ENCODE measurements around the gene PCBP4. TPM values are rescaled to one million over a fixed set of nuclear protein-coding genes. Genes with fewer than 3 reads are reported as not detected.

Gene PCBP4
- total RNA-seq, 1 donor from 2014 or later, result 73.0 TPM

DNA sequence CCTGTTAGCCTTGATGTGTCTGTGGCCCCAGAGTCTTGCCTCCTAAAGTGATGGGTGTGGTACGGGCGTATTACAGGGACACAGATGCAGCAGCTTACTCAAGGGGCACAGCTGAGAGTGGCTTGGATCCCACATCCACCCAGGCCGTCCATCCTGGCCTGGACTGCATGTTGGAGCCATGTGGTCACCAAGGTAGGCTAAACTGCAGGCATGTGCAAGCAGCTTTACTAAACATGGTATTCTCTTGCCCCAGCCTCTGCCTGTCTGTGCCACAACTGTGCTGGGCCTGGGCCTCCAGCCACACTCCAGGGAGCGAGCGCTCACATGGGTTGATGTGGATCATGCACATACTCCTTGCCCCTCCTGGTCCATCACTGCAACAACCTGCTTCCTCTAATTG lies 18.1 kb downstream of the PCBP4 start:
- TF ChIP-seq, protein P1, sequence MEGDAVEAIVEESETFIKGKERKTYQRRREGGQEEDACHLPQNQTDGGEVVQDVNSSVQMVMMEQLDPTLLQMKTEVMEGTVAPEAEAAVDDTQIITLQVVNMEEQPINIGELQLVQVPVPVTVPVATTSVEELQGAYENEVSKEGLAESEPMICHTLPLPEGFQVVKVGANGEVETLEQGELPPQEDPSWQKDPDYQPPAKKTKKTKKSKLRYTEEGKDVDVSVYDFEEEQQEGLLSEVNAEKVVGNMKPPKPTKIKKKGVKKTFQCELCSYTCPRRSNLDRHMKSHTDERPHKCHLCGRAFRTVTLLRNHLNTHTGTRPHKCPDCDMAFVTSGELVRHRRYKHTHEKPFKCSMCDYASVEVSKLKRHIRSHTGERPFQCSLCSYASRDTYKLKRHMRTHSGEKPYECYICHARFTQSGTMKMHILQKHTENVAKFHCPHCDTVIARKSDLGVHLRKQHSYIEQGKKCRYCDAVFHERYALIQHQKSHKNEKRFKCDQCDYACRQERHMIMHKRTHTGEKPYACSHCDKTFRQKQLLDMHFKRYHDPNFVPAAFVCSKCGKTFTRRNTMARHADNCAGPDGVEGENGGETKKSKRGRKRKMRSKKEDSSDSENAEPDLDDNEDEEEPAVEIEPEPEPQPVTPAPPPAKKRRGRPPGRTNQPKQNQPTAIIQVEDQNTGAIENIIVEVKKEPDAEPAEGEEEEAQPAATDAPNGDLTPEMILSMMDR (IDR thresholded peaks at IDR 0.05; ENCODE audit: borderline replicate concordance), result no peak
- no peak overlapping the region for H3K4me3 ChIP-seq
- no peaks in the 10 kb centered on the region for H3K4me1 ChIP-seq
- H3K36me3 ChIP-seq, result peaks cover 36% of the 10 kb centered on the region
- H3K27me3 ChIP-seq (ENCODE audit: low read depth), result no peaks in the 10 kb centered on the region
- no peak overlapping the region for H3K27ac ChIP-seq (replicated peaks)
- no peak for DNase-seq
- no peaks in the 10 kb centered on the region for H3K9me3 ChIP-seq (replicated peaks)
- intact Hi-C loops (cut with micrococcal nuclease), result no loop called here

DNA sequence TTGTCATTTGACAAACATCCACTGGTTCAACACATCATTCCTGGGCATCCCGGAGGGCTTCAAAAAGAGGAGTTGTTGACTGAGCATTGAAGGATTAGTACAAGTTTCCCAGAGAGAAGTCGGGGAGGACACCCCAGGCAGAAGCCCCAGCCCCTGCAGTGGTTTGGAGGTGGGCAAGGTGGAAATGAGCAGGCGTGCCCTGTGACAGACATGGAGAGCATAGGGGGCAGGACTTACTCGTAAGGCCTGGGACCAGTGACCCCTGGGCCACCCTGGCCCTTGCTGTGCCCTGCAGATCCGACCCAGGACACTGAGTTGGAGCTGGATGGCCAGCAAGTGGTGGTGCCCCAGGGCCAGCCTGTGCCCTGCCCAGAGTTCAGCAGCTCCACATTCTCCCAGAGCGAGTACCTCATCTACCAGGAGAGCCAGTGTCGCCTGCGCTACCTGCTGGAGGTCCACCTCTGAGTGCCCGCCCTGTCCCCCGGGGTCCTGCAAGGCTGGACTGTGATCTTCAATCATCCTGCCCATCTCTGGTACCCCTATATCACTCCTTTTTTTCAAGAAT lies 19.2 kb downstream of the PCBP4 start:
- Histone ChIP-seq H3K4me3 (no peak overlapping the region), H3K27me3 (ENCODE audit: low read depth) (no peaks in the 10 kb centered on the region), H3K9me3 (replicated peaks) (no peaks in the 10 kb centered on the region), H3K4me1 (peaks cover 7% of the 10 kb centered on the region), H3K27ac (replicated peaks) (no peak overlapping the region), H3K36me3 (peaks cover 38% of the 10 kb centered on the region)
- DNase-seq, result no peak
- TF ChIP-seq, protein P1 (IDR thresholded peaks at IDR 0.05; ENCODE audit: borderline replicate concordance), result no peak
- intact Hi-C loops (cut with micrococcal nuclease), result no loop called here

DNA sequence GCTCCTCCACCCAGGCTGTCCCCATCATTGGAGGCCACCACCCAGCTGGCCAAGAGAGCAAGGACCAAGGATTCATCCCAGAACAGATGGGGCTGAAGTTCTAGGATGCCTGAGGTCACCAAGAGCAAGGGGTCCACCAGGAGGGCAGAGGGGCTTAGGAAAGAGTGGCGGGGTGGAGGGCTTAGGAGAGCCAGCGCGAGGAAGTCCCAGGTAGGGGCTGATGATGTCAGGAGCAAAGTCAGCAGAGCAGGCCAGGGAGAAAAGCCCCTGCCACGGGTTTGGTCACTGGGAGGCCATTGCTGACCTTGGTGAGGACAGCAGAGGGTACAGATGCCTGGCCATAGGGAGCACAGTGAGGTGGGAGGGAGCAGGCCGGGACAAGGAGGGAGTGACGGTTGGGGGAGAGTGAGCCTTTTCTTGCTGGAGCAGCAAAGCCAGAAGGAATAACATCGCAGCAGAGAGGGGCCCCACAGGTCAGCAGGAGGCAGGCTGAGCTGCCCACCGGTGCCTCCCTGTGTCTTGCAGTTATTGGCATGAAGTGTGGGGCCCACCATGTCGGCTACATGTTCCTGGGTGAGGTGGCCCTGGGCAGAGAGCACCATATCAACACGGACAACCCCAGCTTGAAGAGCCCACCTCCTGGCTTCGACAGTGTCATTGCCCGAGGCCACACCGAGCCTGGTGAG lies 19.9 kb downstream of the PCBP4 start:
- DNase-seq, result no peak
- TF ChIP-seq, protein P1 (IDR thresholded peaks at IDR 0.05; ENCODE audit: borderline replicate concordance), result no peak
- Histone ChIP-seq H3K27me3 (ENCODE audit: low read depth) (no peaks in the 10 kb centered on the region), H3K4me1 (peaks cover 14% of the 10 kb centered on the region), H3K27ac (replicated peaks) (no peak overlapping the region), H3K4me3 (no peak overlapping the region), H3K36me3 (peaks cover 38% of the 10 kb centered on the region), H3K9me3 (replicated peaks) (no peaks in the 10 kb centered on the region)
- intact Hi-C loops (cut with micrococcal nuclease), result no loop called here

DNA sequence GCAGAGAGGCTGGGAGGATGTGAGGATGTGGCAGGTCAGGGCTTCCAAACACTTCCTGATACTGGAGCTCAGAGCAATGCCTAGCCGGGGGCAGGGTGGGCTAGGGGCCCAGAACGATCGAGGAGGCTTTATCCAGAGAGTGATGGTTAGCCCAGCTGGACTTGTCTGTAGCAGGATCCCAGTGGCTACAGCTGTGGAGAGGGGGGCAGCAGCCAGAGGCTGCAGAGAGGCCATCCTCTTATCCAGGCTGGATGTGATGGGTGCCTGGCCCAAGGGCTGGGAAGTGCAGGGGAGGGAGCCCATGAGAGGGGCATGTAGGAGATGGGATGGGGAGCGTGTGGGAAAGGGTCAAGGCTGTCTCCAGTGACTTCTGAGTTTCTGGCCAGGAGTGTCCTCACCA lies 20.5 kb downstream of the PCBP4 start:
- TF ChIP-seq, protein P1 (IDR thresholded peaks at IDR 0.05; ENCODE audit: borderline replicate concordance), result no peak

DNA sequence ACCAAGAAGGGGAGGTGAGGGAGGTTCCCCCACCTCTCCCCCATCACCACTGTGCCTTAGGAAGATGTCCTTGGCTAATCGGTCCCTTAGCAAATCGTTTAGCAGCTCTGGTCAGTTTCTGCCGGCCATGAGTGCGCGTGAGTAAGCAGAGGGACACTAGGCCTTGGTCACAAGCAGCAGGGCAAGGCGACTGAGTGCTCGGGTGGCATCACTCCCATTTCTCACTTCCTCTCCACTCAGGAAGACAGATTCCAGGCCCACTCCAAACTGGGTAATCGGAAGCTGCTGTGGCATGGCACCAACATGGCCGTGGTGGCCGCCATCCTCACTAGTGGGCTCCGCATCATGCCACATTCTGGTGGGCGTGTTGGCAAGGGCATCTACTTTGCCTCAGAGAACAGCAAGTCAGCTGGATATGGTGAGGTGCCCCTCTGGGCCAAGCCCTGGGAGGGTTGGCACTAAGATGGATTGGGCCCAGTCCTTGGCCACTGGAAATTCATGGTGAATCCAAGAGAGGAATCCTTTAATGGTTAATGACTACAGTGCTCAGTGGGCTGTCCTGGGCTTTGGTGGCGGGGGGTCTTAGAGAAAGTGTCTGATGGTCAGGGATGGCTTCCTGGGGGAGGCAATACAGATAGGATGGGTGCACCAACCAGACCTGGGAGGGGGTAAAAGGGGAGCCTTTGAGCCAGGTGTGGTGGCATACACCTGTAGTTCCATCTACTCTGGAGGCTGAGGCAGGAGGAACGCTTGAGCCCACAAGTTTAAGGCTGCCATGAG lies 21.1 kb downstream of the PCBP4 start:
- Histone ChIP-seq H3K27ac (replicated peaks) (no peak overlapping the region), H3K4me1 (peaks cover 22% of the 10 kb centered on the region), H3K9me3 (replicated peaks) (no peaks in the 10 kb centered on the region), H3K4me3 (no peak overlapping the region), H3K36me3 (peaks cover 38% of the 10 kb centered on the region), H3K27me3 (ENCODE audit: low read depth) (no peaks in the 10 kb centered on the region)
- TF ChIP-seq, protein P1 (IDR thresholded peaks at IDR 0.05; ENCODE audit: borderline replicate concordance), result no peak
- intact Hi-C loops (cut with micrococcal nuclease), result no loop called here
- no peak for DNase-seq

More for the DNA sequence above, 20.5 kb downstream of the PCBP4 start:
- Histone ChIP-seq H3K36me3 (peaks cover 38% of the 10 kb centered on the region), H3K9me3 (replicated peaks) (no peaks in the 10 kb centered on the region), H3K4me3 (no peak overlapping the region), H3K4me1 (peaks cover 16% of the 10 kb centered on the region), H3K27me3 (ENCODE audit: low read depth) (no peaks in the 10 kb centered on the region), H3K27ac (replicated peaks) (no peak overlapping the region)
- intact Hi-C loops (cut with micrococcal nuclease), result no loop called here
- DNase-seq, result no peak
